Endothelial cell of umbilical vein (primary cell): ENCODE results near the gene AUTS2. TPM values are rescaled to one million over a fixed set of nuclear protein-coding genes. Genes with fewer than 3 reads are reported as not detected.

Source experiments
- BruUV-seq: library from RNA; stranded (reverse); fragments of 400-500 nt; replicated peaks from 2 replicates; lab custom pipeline; 2021; lab: Mats Ljungman, UMichigan
- CTCF ChIA-PET: fragments of 300-600, 350-600 bp; sonication (Branson Sonifier 250); formaldehyde crosslinking; loops from one replicate; lab custom pipeline; 2021; ENCODE audit warnings: antibody characterized with exemption, inconsistent platforms; lab: Charles Lee
- POLR2A ChIA-PET: fragments of 300-600, 350-600 bp; sonication (Branson Sonifier 250); formaldehyde crosslinking; loops from one replicate; lab custom pipeline; 2021; ENCODE audit warnings: antibody characterized with exemption, inconsistent platforms; lab: Charles Lee
- DNase-seq: peaks from one replicate; pipeline ENCODE4 v3.0.0-alpha.2; 2011; ENCODE audit warnings: low read depth, low spot score
- FAIRE-seq: peaks from 2 replicates; lab custom pipeline; 2011; peaks lifted over from hg19 to GRCh38; lab: Jason Lieb, UNC
- H2AFZ ChIP-seq: 2 replicates; pipeline ENCODE4 v1.6.0; 2012; ENCODE audit warnings: low read depth, low read length, control low read depth, inconsistent platforms
- H3K27ac ChIP-seq: 2 replicates; pipeline ENCODE4 v1.5.1; 2011; ENCODE audit warnings: low read depth, mild to moderate bottlenecking, control low read depth, low read length, moderate library complexity; ENCODE audit not compliant: insufficient read depth
- H3K27me3 ChIP-seq, 2 experiments: 2 replicates each; pipeline versions ENCODE4 v1.6.0 to v1.6.1; 2011; ENCODE audit warnings: low read length in 2 of 2, mixed read lengths in 1 of 2; ENCODE audit not compliant: control insufficient read depth in 2 of 2, insufficient read depth in 2 of 2
- H3K36me3 ChIP-seq, 2 experiments: 2 replicates in 1 of 2; 3 replicates in 1 of 2; pipeline ENCODE4 v1.5.1; 2011; ENCODE audit warnings: low read length in 2 of 2, mild to moderate bottlenecking in 1 of 2, moderate library complexity in 1 of 2; ENCODE audit not compliant: control insufficient read depth in 2 of 2, insufficient read depth in 2 of 2; ENCODE audit errors: extremely low read depth in 1 of 2
- H3K4me1 ChIP-seq: 3 replicates; pipeline ENCODE4 v1.5.1; 2011; ENCODE audit warnings: mild to moderate bottlenecking, low read length; ENCODE audit not compliant: control insufficient read depth, insufficient read depth; ENCODE audit errors: extremely low read depth
- H3K4me2 ChIP-seq: 2 replicates; pipeline ENCODE4 v1.6.1; 2011; ENCODE audit warnings: low read length, control low read depth, mixed read lengths; ENCODE audit not compliant: insufficient read depth
- H3K4me3 ChIP-seq, 3 experiments: fragments of 200-600 bp in 1 of 3; sonication (generic), shearing (Covaris generic) in 1 of 3; replicated peaks in 1 of 3; 2 replicates each; pipeline ENCODE4 v1.5.1; 2011 to 2016; ENCODE audit warnings: control low read depth in 3 of 3, low read length in 3 of 3, mild to moderate bottlenecking in 2 of 3, inconsistent platforms in 1 of 3, low read depth in 1 of 3, moderate library complexity in 1 of 3; ENCODE audit not compliant: insufficient read depth in 1 of 3
- H3K79me2 ChIP-seq: 2 replicates; pipeline ENCODE4 v1.6.0; 2012; ENCODE audit warnings: low read length, inconsistent platforms; ENCODE audit not compliant: control insufficient read depth, insufficient read depth
- H3K9ac ChIP-seq: replicated peaks from 2 replicates; pipeline ENCODE3; 2011; ENCODE audit warnings: low read length, control low read depth; ENCODE audit not compliant: insufficient read depth; ENCODE audit errors: extremely low read depth
- H3K9me1 ChIP-seq: replicated peaks from 3 replicates; pipeline ENCODE4 v1.6.0; 2011; ENCODE audit warnings: mild to moderate bottlenecking, low read length; ENCODE audit not compliant: control insufficient read depth, insufficient read depth; ENCODE audit errors: extremely low read depth
- H3K9me3 ChIP-seq: replicated peaks from 2 replicates; pipeline ENCODE4 v1.5.1; 2012; ENCODE audit warnings: low read length, inconsistent platforms; ENCODE audit not compliant: control insufficient read depth, insufficient read depth
- H4K20me1 ChIP-seq: replicated peaks from 2 replicates; pipeline ENCODE3; 2011; ENCODE audit warnings: mild to moderate bottlenecking, low read length; ENCODE audit not compliant: control insufficient read depth, insufficient read depth; ENCODE audit errors: extremely low read depth
- EZH2 ChIP-seq: IDR thresholded peaks from 2 replicates; pipeline ENCODE4 v1.6.1; 2012; ENCODE audit warnings: borderline replicate concordance, low read depth, mild to moderate bottlenecking, moderate library complexity, low read length, inconsistent platforms; ENCODE audit not compliant: severe bottlenecking
- FOS ChIP-seq: IDR thresholded peaks from 2 replicates; pipeline ENCODE4 v1.6.1; 2011; ENCODE audit warnings: mild to moderate bottlenecking, low read length, moderate library complexity, borderline replicate concordance; ENCODE audit not compliant: insufficient read depth
- GATA2 ChIP-seq: IDR thresholded peaks from 2 replicates; pipeline ENCODE4 v1.7.0; 2011; ENCODE audit warnings: low read depth, mild to moderate bottlenecking, moderate library complexity, mixed read lengths, low read length; ENCODE audit not compliant: insufficient read length, insufficient read depth
- JUN ChIP-seq: IDR thresholded peaks from 2 replicates; pipeline ENCODE4 v1.6.1; 2011; ENCODE audit warnings: borderline replicate concordance, low read depth; ENCODE audit not compliant: insufficient read length, insufficient read depth
- MYC ChIP-seq: IDR thresholded peaks from one replicate; pipeline ENCODE4 v1.6.1; 2011; ENCODE audit warnings: mild to moderate bottlenecking, low read depth, low read length
- POLR2A ChIP-seq: IDR thresholded peaks from 2 replicates; pipeline ENCODE4 v1.6.1; 2012; ENCODE audit warnings: low read depth, mild to moderate bottlenecking, control low read depth, low read length
- POLR2AphosphoS5 ChIP-seq: IDR thresholded peaks from 2 replicates; pipeline ENCODE4 v1.6.1; 2012; ENCODE audit warnings: low read depth, mild to moderate bottlenecking, control low read depth, low read length, moderate library complexity; ENCODE audit not compliant: insufficient read depth
- dilution Hi-C: fragments of 300-500 bp; cut with MboI; formaldehyde crosslinking; loops from one replicate; pipeline ENCODE4 v1.15.0; 2019; ENCODE audit warnings: low sequenced_read_pairs; ENCODE audit not compliant: extremely low pct_ligation_motif_present
- intact Hi-C: fragments of 100-400 bp; cut with micrococcal nuclease; formaldehyde crosslinking; loops from one replicate; pipeline ENCODE4 v1.10.0; 2022
- polyA plus RNA-seq, 4 experiments: library from polyadenylated mRNA; depleted of rRNA in 3 of 4; stranded (reverse) in 3 of 4; unstranded in 1 of 4; fragments of >200 nt; gene quantifications; 2 replicates each; pipeline versions ENCODE4 v1.2.1 to v1.2.3, GENCODE V29; 2011 to 2012; ENCODE audit warnings: missing spikeins in 1 of 4
- total RNA-seq: library from RNA; stranded (reverse); gene quantifications from 2 replicates; pipeline ENCODE4 v1.2.3, GENCODE V29; 2021
- TF ChIP-seq, protein P1 (sequence below), 2 donors: IDR thresholded peaks; 1 replicate in 1 of 2; 2 replicates in 1 of 2; pipeline ENCODE4 v1.5.1; 2011; ENCODE audit warnings: low read length in 2 of 2, mild to moderate bottlenecking in 2 of 2, moderate library complexity in 2 of 2, control low read depth in 1 of 2, inconsistent platforms in 1 of 2, low read depth in 1 of 2; ENCODE audit not compliant: insufficient read depth in 1 of 2; ENCODE audit errors: extremely low read depth in 1 of 2
- TF ChIP-seq, protein P2 (sequence below): IDR thresholded peaks from 2 replicates; pipeline ENCODE4 v1.6.1; 2011; ENCODE audit not compliant: insufficient read depth, insufficient read length

AUTS2 gene
- total and polyA plus RNA-seq, 2 donors (not counting 3 experiments of a cell fraction or from before 2014, with no cell fraction given), result 0.59 to 8.0 TPM

DNA sequence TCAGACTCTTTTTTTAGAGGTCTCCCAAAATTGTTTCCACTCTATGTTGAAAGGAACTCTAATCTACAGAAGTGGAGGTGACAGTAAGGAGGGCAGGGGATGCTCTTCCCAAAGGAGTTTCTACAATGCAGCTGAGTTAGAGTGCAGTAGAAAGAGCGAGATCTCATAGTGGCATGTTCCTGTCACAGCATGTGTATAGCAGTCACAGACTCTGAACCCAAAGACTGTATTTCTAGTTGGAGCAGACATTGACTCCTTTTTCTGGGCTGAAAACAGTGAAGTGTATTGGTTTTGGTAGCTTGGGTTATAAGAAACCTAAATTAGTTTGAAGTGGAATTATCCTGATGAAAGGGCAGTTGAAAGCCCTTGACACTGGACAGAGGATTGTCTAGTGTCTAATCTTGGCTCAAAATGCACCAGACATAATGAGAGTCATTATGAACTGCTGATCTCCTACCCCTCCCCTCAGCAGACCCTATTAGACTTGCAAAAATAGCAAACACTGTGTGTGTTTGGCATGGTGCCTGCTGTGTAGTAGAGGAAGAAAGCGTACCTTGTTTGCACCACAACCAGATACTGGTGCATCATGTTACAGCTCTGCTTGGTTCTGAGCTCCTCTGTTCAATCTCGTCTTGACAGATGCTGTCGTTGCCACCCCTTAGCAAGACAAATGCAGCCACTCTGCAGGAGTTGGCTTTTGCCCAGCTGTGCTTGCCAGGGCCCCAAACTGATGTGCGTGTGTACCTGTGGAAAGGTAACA lies 336.0 kb downstream of the AUTS2 start:
- no peak overlapping the region for H3K4me2 ChIP-seq
- DNase-seq (no peak), FAIRE-seq (no peak)
- no peak for TF ChIP-seq JUN
- TF ChIP-seq, protein P1, sequence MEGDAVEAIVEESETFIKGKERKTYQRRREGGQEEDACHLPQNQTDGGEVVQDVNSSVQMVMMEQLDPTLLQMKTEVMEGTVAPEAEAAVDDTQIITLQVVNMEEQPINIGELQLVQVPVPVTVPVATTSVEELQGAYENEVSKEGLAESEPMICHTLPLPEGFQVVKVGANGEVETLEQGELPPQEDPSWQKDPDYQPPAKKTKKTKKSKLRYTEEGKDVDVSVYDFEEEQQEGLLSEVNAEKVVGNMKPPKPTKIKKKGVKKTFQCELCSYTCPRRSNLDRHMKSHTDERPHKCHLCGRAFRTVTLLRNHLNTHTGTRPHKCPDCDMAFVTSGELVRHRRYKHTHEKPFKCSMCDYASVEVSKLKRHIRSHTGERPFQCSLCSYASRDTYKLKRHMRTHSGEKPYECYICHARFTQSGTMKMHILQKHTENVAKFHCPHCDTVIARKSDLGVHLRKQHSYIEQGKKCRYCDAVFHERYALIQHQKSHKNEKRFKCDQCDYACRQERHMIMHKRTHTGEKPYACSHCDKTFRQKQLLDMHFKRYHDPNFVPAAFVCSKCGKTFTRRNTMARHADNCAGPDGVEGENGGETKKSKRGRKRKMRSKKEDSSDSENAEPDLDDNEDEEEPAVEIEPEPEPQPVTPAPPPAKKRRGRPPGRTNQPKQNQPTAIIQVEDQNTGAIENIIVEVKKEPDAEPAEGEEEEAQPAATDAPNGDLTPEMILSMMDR (IDR thresholded peaks at IDR 0.05; ENCODE audit: extremely low read depth in 1 of 2, insufficient read depth in 1 of 2, low read depth in 1 of 2, low read length in 2 of 2), result no peak
- TF ChIP-seq POLR2AphosphoS5, result no peak
- no peak for TF ChIP-seq POLR2A
- TF ChIP-seq EZH2, result no peak
- TF ChIP-seq GATA2, result no peak
- no peak for TF ChIP-seq FOS
- no peak for TF ChIP-seq MYC
- TF ChIP-seq, protein P2, sequence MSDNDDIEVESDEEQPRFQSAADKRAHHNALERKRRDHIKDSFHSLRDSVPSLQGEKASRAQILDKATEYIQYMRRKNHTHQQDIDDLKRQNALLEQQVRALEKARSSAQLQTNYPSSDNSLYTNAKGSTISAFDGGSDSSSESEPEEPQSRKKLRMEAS, result no peak
- ChIA-PET POLR2A (no interaction called here), CTCF (no interaction called here)
- no peak overlapping the region for H2AFZ ChIP-seq
- H3K9ac ChIP-seq, result no peak overlapping the region
- dilution Hi-C loops (no loop called here), intact Hi-C loops (no loop called here)
- no peak overlapping the region for H3K4me3 ChIP-seq
- no peaks in the 10 kb centered on the region for H3K36me3 ChIP-seq
- no TSS peak for BruUV-seq
- no peak overlapping the region for H3K27ac ChIP-seq
- no peaks in the 10 kb centered on the region for H3K79me2 ChIP-seq
- H3K27me3 ChIP-seq, result no peaks in the 10 kb centered on the region
- H3K9me1 ChIP-seq, result no peaks in the 10 kb centered on the region
- peaks cover 2% of the 10 kb centered on the region for H3K9me3 ChIP-seq
- no peaks in the 10 kb centered on the region for H4K20me1 ChIP-seq
- no peaks in the 10 kb centered on the region for H3K4me1 ChIP-seq
